ENCODE results near the gene FLOT1.
"Not testable (repeated sequence)": the region's sequence is repeated elsewhere in the genome, so short reads cannot be mapped to it uniquely, and the experiment has no call there.

FLOT1 gene

GRCh38 chr6:30767158-30767943 lies 24.9 kb upstream of the FLOT1 start:
- no peak for DNase-seq

DNA sequence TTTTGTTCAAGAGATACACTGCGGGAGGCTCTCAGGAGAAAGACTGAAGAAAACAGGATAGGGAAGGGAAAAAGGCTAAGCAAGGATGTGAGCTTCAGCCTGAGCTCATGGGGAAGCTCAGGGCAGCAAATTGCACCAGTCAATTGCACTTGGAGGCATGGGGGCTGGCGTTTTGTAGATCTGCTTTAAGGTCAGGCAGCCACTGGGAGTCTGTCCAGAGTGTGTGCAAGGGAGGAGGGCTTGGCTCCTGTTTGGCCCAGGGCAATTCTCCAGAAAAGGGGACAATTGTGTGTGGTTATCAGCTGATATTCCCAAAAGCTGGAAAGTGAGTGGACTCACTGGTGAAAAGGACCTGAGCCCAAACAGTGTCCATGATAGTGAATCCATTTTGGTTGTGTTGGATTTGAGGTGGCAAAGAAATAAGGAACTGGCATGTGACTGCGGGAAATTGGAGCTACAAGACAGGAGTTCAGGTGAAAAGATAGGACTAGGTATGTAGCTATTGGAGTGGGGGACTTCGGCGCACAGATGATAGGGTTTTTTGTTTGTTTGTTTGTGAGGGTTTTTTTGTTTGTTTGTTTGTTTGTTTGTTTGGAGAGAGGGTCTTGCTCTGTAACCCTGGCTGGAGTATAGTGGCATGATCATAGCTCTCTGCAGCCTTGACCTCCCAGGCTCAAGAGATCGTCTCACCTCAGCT lies 24.1 kb upstream of the FLOT1 start:
- no peak for DNase-seq

DNA sequence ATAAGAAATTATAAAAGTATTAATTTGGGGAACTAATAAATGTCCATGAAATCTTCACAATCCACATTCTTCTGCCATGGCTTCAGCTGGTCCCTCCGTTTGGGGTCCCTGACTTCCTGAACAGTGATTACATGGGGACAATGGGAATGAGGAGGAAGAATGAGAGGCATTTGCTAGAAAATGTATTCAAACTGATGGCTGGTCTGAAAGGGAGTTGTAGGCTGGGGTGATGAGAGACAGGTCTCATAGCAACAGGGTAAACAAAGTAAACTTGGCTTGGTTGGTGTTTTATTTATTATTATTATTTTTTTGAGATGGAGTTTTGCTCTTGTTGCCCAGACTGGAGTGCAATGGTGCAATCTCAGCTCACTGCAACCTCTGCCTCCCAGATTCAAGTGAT lies 23.0 kb upstream of the FLOT1 start:
- not testable (repeated sequence) for DNase-seq

DNA sequence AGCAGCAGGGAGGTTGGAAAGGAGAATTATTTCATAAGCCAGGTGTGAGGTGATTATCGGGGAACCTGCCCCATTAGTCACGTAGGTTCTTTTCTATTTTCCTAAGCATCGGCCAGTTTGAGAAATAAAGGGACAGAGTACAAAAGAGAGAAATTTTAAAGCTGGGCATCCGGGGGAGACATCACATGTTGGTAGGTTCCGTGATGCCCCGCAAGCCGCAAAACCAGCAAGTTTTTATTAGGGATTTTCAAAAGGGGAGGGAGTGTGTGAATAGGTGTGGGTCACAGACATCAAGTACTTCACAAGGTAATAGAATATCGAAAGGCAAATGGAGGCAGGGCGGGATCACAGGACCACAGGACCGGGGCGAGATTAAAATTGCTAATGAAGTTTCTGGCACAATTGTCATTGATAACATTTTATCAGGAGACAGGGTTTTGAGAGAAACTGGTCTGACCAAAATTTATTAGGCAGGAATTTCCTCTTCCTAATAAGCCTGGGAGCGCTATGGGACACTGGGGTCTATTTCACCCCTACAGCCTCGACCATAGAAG lies 22.1 kb upstream of the FLOT1 start:
- DNase-seq = not testable (repeated sequence)

GRCh38 chr6:30763618-30764489 lies 21.4 kb upstream of the FLOT1 start:
- DNase-seq = no peak

- no peak for DNase-seq
These were observed 20.7 kb upstream of the FLOT1 start for GRCh38 chr6:30763155-30763617.

DNA sequence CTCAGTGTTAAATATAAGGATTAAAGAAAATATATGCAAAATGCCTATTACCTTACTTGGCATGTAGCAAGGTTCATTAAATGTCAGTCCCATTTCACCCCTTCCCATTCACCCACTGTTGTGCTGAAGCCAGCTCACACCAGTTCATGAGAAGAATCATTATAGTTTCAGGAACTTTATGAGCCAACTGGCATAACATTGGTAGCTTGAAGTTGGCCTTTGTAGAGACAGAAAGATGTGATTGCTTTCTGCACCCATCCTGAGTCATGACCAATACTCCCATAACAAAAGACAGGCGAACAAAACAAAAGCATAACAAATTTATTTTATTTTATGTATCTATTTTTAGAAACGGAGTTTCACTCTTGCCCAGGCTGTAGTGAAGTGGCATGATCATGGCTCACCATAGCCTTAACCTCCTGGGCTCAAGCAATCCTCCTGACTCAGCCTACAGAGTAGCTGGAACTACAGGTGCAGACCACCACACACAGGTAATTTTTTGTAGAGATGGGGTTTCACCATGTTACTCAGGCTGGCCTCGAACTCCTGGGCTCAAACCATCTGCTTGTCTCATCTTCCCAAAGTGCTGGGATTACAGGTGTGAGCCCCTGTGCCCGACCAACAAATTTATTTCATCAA lies 19.4 kb upstream of the FLOT1 start:
- no peak for DNase-seq

- DNase-seq = no peak
These were observed 18.1 kb upstream of the FLOT1 start for GRCh38 chr6:30760549-30760948.

DNA sequence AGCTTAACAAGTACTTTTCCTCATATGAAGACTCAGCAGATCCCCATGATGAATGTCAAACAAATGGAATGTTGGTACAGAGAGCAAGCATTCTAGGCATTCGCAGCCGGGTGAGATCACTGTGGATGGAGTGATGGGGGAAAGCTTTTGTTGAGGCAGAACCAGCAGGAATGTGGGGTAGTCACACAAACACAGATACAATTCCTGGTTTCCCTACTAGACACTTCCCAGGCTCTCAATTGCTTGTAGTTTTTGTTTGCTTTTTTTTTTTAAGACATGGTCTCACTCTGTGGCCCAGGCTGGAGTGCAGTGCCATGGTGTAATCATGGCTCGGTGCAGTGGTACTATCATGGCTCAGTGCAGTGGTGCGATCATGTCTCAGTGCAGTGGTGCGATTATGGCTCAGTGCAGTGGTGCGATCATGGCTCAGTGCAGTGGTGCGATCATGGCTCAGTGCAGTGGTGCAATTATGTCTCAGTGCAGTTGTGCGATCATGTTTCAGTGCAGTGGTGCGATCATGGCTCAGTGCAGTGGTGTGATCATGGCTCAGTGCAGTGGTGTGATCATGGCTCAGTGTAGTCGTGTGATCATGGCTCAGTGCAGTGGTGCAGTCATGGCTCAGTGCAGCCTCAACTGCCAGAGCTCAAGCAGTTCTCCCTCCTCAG lies 17.2 kb upstream of the FLOT1 start:
- DNase-seq = no peak

GRCh38 chr6:30757261-30757904 lies 14.9 kb upstream of the FLOT1 start:
- no peak for DNase-seq

DNA sequence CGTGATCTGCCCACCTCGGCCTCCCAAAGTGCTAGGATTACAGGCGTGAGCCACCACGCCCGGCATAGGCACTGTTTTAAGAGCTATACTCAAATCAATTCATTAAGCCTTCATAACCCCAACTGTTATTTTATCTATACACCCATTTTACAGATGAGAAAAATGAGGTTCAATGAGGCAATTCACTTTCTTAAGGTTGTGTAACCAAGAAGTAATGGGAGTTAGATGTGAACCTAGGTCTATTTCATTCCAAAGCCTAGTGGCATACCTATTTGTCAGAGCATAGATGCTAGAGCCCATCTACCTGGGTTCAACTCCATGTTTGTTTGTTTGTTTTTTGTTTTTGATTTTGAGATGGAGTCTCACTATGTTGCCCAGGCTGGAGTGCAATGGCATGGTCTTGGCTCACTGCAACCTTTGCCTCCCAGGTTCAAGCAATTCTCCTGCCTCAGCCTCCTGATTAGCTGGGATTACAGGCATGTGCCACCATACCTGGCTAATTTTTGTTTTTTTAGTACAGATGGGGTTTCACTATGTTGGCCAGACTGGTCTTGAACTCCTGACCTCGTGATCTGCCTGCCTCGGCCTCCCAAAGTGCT lies 14.0 kb upstream of the FLOT1 start:
- DNase-seq = not testable (repeated sequence)

GRCh38 chr6:30754631-30755030 lies 12.1 kb upstream of the FLOT1 start:
- no peak for DNase-seq

DNA sequence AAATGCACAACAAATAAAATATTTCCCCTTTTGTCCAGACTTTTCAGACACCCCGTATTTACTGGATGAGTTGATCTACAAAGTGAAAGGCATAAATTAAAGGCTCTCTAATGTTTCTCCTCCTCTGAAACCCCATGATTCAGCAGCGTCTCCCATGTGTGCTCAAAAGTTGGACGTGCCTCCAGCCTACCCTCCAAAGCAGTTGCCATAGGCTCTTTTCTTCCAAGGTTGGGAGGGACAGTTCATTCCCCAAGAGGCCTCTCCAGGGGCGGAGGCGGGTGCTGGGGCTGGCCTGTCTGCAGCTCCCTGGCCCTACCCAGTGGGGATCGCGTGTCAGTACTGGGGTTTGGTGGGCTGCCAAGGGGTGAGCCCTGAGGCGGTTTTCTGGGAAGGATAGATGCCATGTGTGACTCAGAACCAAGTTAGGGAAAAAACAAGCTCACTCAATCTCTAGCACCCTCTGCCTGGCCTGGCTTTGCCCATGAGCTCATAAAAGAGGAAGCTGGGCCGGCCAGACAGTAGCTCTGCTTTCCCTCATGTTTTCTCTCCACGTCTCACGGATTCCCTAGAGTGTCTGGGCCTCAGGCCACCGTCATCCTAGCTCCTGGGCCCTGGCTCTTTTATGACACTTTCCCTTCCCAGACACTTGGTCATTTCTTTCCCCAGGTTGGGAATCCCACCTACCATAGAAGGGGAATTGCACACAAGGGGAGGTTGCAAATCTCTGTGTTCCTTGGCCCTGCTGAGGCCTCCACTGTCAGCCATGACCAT lies 9.9 kb upstream of the FLOT1 start:
- DNase-seq = no peak

DNA sequence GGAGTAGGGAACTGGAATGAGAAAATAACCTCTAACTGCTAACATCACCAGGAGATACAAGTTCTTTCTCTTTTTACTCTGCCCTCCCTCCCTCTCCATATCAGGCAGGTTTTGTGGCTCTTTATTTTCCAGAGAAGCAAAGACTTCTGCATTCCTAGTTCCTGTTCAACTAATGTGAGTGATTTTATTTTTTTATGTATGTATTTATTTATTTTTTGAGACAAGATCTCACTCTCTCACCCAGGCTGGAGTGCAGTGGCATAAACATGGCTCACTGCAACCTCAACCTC lies 7.8 kb upstream of the FLOT1 start:
- DNase-seq = no peak

DNA sequence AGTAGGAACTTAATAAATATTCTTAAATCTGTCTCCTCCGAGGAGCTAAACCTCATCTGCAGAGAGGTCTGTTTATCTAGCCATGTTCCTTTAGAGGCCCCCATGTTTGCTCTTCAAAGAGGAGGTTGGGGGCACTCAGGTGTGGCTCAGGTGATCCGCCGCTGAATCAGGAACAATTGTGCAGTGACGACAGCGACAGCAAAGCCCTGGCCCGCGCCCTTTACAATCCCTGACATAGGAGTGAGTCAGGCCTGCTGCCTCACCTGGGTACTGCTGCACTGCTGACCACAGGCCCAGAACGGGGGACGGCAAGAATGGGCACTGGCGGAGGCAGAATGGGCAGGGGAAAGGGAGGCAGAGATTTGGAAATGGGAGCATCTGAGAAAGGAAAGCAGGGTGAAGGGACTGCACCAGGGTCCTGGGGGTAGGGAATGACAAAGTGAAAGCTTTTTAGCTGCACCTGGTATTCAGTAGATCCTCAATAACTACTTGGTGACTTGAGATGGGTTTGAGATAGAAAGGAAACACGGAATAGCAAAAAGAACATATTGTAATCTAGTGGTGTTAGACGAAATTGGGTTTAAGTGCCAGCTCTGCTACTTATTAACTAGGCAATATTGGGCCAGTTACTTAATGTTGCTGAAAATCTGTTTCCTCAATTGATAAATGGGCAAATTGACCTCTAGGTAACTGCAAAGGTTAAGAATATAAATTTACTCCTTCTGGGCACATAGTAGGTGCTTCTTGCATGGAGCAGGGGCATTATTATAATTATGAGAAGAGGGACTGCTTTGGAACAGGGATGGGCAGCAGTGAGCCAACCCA lies 7.3 kb upstream of the FLOT1 start:
- DNase-seq = no peak

GRCh38 chr6:30748851-30749540 lies 6.5 kb upstream of the FLOT1 start:
- DNase-seq = no peak

DNA sequence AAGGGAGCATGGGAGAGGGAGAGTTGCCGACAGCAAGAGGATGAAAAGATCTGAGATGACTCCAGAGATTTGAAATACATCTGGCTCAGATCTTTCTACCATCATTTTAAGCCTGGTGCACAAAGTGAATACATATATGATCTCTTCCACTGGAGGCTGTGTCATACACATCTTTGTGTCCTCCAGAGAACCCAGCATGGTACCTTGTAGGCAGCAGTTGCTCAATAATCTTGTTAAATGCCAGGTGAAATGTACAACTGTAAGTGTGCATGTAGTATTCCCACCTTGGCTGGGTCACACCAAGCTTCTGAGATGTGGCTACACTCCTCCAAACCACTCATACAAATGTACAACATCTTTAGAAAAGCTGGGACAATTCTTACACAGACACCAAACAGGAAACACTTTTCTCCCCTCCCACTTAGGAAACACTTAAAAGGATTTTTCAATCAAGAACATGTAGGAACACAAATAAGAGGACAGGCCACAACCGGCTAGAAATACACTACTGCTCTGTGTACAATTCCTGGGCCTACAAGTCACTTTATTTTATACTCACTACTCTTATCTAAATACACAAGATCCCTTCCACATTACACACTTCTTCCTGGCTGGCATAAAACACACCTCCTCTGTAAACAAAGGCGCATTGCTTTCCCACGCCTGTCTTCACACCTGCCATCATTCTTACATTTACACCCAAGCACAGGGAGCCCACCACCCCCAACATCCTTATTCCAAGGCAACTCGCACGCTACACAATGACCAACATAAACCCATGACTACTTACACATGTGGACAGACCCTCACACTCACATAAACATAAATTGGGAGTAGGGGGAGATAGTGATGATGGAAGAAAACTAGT lies 5.6 kb upstream of the FLOT1 start:
- no peak for DNase-seq

- DNase-seq = no peak
These were observed 4.8 kb upstream of the FLOT1 start for GRCh38 chr6:30747300-30747687.
